WTC11 (cell line): ENCODE data around the gene PUS1. TPM values are rescaled to one million over a fixed set of nuclear protein-coding genes. Genes with fewer than 3 reads are reported as not detected.

Source experiments
- ATAC-seq: fragments of 200-7000 bp; cut with Tn5 transposase; 2 replicates; pipeline ENCODE4 v1.10.0; 2021; ENCODE audit warnings: mild to moderate bottlenecking, moderate library complexity
- CTCF ChIA-PET: fragments of 300-600 bp; sonication (Branson Sonifier 250); formaldehyde crosslinking; loops from one replicate; lab custom pipeline; 2021; ENCODE audit warnings: antibody characterized with exemption; lab: Charles Lee
- POLR2A ChIA-PET: fragments of 350-600 bp; sonication (Branson Sonifier 250); formaldehyde crosslinking; loops from one replicate; lab custom pipeline; 2021; ENCODE audit warnings: antibody characterized with exemption; lab: Charles Lee
- DNase-seq: peaks from one replicate; pipeline ENCODE4 v3.0.0; 2021; ENCODE audit warnings: low spot score
- H3K27ac Mint-ChIP-seq: 2 replicates; pipeline ENCODE4 v1.8.0; 2021; ENCODE audit warnings: mixed read lengths
- H3K27me3 Mint-ChIP-seq: 2 replicates; pipeline ENCODE4 v1.8.0; 2021; ENCODE audit warnings: low read depth, mild to moderate bottlenecking, moderate library complexity, mixed read lengths
- H3K36me3 Mint-ChIP-seq: 2 replicates; pipeline ENCODE4 v1.8.0; 2021; ENCODE audit warnings: mixed read lengths
- H3K4me1 Mint-ChIP-seq: 2 replicates; pipeline ENCODE4 v1.8.0; 2022; ENCODE audit warnings: mixed read lengths
- H3K4me3 Mint-ChIP-seq: 2 replicates; pipeline ENCODE4 v1.8.0; 2021; ENCODE audit warnings: mild to moderate bottlenecking, moderate library complexity, mixed read lengths
- H3K9me3 Mint-ChIP-seq: 2 replicates; pipeline ENCODE4 v1.8.0; 2021; ENCODE audit warnings: mixed read lengths
- ARID4B ChIP-seq: sonication (generic); formaldehyde crosslinking; IDR thresholded peaks from 2 replicates; pipeline ENCODE4 v1.8.0; 2023; ENCODE audit warnings: missing genetic modification reagents, mild to moderate bottlenecking, borderline replicate concordance
- CBFB ChIP-seq: sonication (generic); formaldehyde crosslinking; IDR thresholded peaks from 2 replicates; pipeline ENCODE4 v1.8.1; 2022; ENCODE audit warnings: mild to moderate bottlenecking, low read depth, missing genetic modification reagents
- CREB1 ChIP-seq: sonication (generic); formaldehyde crosslinking; IDR thresholded peaks from 2 replicates; pipeline ENCODE4 v1.8.0; 2023; ENCODE audit warnings: mild to moderate bottlenecking, missing genetic modification reagents
- ETV6 ChIP-seq: sonication (generic); formaldehyde crosslinking; IDR thresholded peaks from 2 replicates; pipeline ENCODE4 v1.8.1; 2022; ENCODE audit warnings: mild to moderate bottlenecking, missing genetic modification reagents
- FOXJ3 ChIP-seq: sonication (generic); formaldehyde crosslinking; IDR thresholded peaks from 2 replicates; pipeline ENCODE4 v1.9.0; 2021; ENCODE audit warnings: missing genetic modification reagents, mild to moderate bottlenecking, borderline replicate concordance
- GRHL2 ChIP-seq: fragments of 250-450 bp; sonication (Bioruptor Pico); IDR thresholded peaks from 2 replicates; pipeline ENCODE4 v1.8.0; 2022; ENCODE audit warnings: mild to moderate bottlenecking, moderate library complexity; ENCODE audit not compliant: insufficient replicate concordance, severe bottlenecking
- HMGA2 ChIP-seq: fragments of 250-450 bp; sonication (Bioruptor Pico); IDR thresholded peaks from 2 replicates; pipeline ENCODE4 v1.4.0; 2021; ENCODE audit warnings: mild to moderate bottlenecking, moderate library complexity
- JAZF1 ChIP-seq: fragments of 250-450 bp; sonication (Bioruptor Pico); IDR thresholded peaks from 2 replicates; pipeline ENCODE4 v1.9.0; 2021; ENCODE audit warnings: moderate library complexity, mild to moderate bottlenecking, inconsistent platforms
- JUN ChIP-seq: sonication (generic); formaldehyde crosslinking; IDR thresholded peaks from 2 replicates; pipeline ENCODE4 v1.8.0; 2023; ENCODE audit warnings: mild to moderate bottlenecking, missing genetic modification reagents
- MLX ChIP-seq: sonication (generic); formaldehyde crosslinking; IDR thresholded peaks from 2 replicates; pipeline ENCODE4 v1.8.1; 2023; ENCODE audit warnings: mild to moderate bottlenecking, missing genetic modification reagents, moderate library complexity
- NR1H2 ChIP-seq: sonication (generic); formaldehyde crosslinking; IDR thresholded peaks from 2 replicates; pipeline ENCODE4 v1.9.0; 2021; ENCODE audit warnings: mild to moderate bottlenecking, moderate library complexity, missing genetic modification reagents
- NR3C1 ChIP-seq: sonication (generic); formaldehyde crosslinking; conservative IDR thresholded peaks from 2 replicates; pipeline ENCODE4 v1.8.1; 2023; ENCODE audit warnings: low read depth, mild to moderate bottlenecking, missing genetic modification reagents
- OVOL2 ChIP-seq: fragments of 250-450 bp; sonication (Bioruptor Pico); IDR thresholded peaks from 2 replicates; pipeline ENCODE4 v1.9.0; 2021; ENCODE audit warnings: mild to moderate bottlenecking, borderline replicate concordance
- SOX15 ChIP-seq: fragments of 250-450 bp; sonication (Bioruptor Pico); IDR thresholded peaks from 2 replicates; pipeline ENCODE4 v1.9.0; 2021; ENCODE audit warnings: mild to moderate bottlenecking
- SP1 ChIP-seq: sonication (generic); formaldehyde crosslinking; conservative IDR thresholded peaks from 2 replicates; pipeline ENCODE4 v1.8.1; 2022; ENCODE audit warnings: missing genetic modification reagents
- TEAD4 ChIP-seq: sonication (generic); formaldehyde crosslinking; IDR thresholded peaks from 2 replicates; pipeline ENCODE4 v1.8.0; 2022; ENCODE audit warnings: mild to moderate bottlenecking, missing genetic modification reagents
- ZBTB21 ChIP-seq: sonication (generic); formaldehyde crosslinking; IDR thresholded peaks from 2 replicates; pipeline ENCODE4 v1.8.1; 2023; ENCODE audit warnings: mild to moderate bottlenecking, missing genetic modification reagents, borderline replicate concordance
- ZNF121 ChIP-seq: sonication (generic); formaldehyde crosslinking; IDR thresholded peaks from 2 replicates; pipeline ENCODE4 v1.8.0; 2023; ENCODE audit warnings: missing genetic modification reagents
- ZNF416 ChIP-seq: fragments of 250-450 bp; sonication (Bioruptor Pico); IDR thresholded peaks from 2 replicates; pipeline ENCODE4 v1.9.0; 2021; ENCODE audit warnings: mild to moderate bottlenecking, inconsistent platforms
- ZNF423 ChIP-seq: fragments of 250-450 bp; sonication (Bioruptor Pico); IDR thresholded peaks from 2 replicates; pipeline ENCODE4 v2.1.2; 2022; ENCODE audit warnings: mild to moderate bottlenecking, moderate library complexity
- ZSCAN18 ChIP-seq: fragments of 250-450 bp; sonication (Bioruptor Pico); IDR thresholded peaks from 2 replicates; pipeline ENCODE4 v2.1.2; 2022; ENCODE audit warnings: mild to moderate bottlenecking, moderate library complexity
- total RNA-seq: library from RNA; stranded (reverse); gene quantifications from 3 replicates; pipeline ENCODE4 v1.2.3, GENCODE V29; 2021

Gene PUS1
- total RNA-seq, 1 experiment from 2014 or later, result 97.4 TPM

GRCh38 chr12:131934535-131934934 lies 5.5 kb downstream of the PUS1 start:
- ChIA-PET CTCF (no interaction called here), POLR2A (no interaction called here)
- Mint-ChIP-seq H3K9me3 (no peaks in the 10 kb centered on the region), H3K27me3 (no peaks in the 10 kb centered on the region), H3K27ac (no peak overlapping the region), H3K36me3 (peaks cover 65% of the 10 kb centered on the region), H3K4me1 (peaks cover 5% of the 10 kb centered on the region), H3K4me3 (no peak overlapping the region)
- no peak for DNase-seq
- no peak for ATAC-seq
- TF ChIP-seq NR1H2 (CRISPR knock-in tag) (no peak), FOXJ3 (CRISPR knock-in tag) (no peak)
- TF ChIP-seq, all 79 proteins: peak for 0

- ChIA-PET POLR2A (no interaction called here), CTCF (no interaction called here)
- H3K27ac Mint-ChIP-seq, result no peak overlapping the region
- TF ChIP-seq HMGA2 (CRISPR knock-in tag), result no peak
- peak; percentile 69; the same call in 1 of the 2 replicates for TF ChIP-seq ZNF121
- TF ChIP-seq OVOL2 (CRISPR knock-in tag), result no peak
- TF ChIP-seq ZNF423 (CRISPR knock-in tag), result no peak
- TF ChIP-seq ETV6, result no peak
- H3K27me3 Mint-ChIP-seq, result no peaks in the 10 kb centered on the region
- H3K9me3 Mint-ChIP-seq, result no peaks in the 10 kb centered on the region
- DNase-seq, result no peak
- no peak overlapping the region for H3K4me3 Mint-ChIP-seq
- ATAC-seq, result no peak
- H3K36me3 Mint-ChIP-seq, result peaks cover 80% of the 10 kb centered on the region
- H3K4me1 Mint-ChIP-seq, result no peaks in the 10 kb centered on the region
These were observed 9.0 kb downstream of the PUS1 start for GRCh38 chr12:131938082-131938481.

- Mint-ChIP-seq H3K36me3 (peaks cover 80% of the 10 kb centered on the region), H3K27me3 (no peaks in the 10 kb centered on the region), H3K4me1 (no peaks in the 10 kb centered on the region), H3K4me3 (no peak overlapping the region), H3K27ac (no peak overlapping the region), H3K9me3 (no peaks in the 10 kb centered on the region)
- ChIA-PET POLR2A (interaction anchor here (0.6 to 0.7 kb wide), 2 partner anchors 11 to 26 kb away, joined by 3 to 4 read pairs; partner anchors contain the start of gene EP400), CTCF (interaction anchor here (0.7 kb wide), 1 partner anchor 701 kb away, joined by 5 read pairs; no protein-coding TSS in a partner anchor)
- TF ChIP-seq ZBTB21 (CRISPR knock-in tag) (no peak), OVOL2 (CRISPR knock-in tag) (no peak), ZNF121 (no peak), ZNF416 (CRISPR knock-in tag) (no peak), SP1 (CRISPR knock-in tag) (no peak), SOX15 (no peak)
- DNase-seq (no peak), ATAC-seq (no peak)
These were observed 9.9 kb downstream of the PUS1 start for GRCh38 chr12:131939007-131939406.

- ATAC-seq, result no peak
- no peak for TF ChIP-seq JUN (CRISPR knock-in tag)
- no peak for TF ChIP-seq NR3C1
- TF ChIP-seq GRHL2 (CRISPR knock-in tag), result no peak
- TF ChIP-seq ARID4B (CRISPR knock-in tag), result no peak
- no peak for TF ChIP-seq ZSCAN18 (CRISPR knock-in tag)
- TF ChIP-seq CREB1 (CRISPR knock-in tag), result no peak
- TF ChIP-seq CBFB, result no peak
- TF ChIP-seq TEAD4 (CRISPR knock-in tag), result no peak
- no peak for TF ChIP-seq JAZF1 (CRISPR knock-in tag)
- no peak for TF ChIP-seq MLX
- TF ChIP-seq, all 79 proteins: peak for 0
- H3K27me3 Mint-ChIP-seq, result no peaks in the 10 kb centered on the region
These were observed 11.1 kb downstream of the PUS1 start for GRCh38 chr12:131940141-131940547.

More at GRCh38 chr12:131940141-131940547, 11.1 kb downstream of the PUS1 start:
- CTCF ChIA-PET, result no interaction called here
- no peak overlapping the region for H3K27ac Mint-ChIP-seq
- DNase-seq, result no peak
- no peak overlapping the region for H3K4me3 Mint-ChIP-seq
- no peaks in the 10 kb centered on the region for H3K9me3 Mint-ChIP-seq
- POLR2A ChIA-PET, result no interaction called here
- H3K36me3 Mint-ChIP-seq, result peaks cover 81% of the 10 kb centered on the region
- no peaks in the 10 kb centered on the region for H3K4me1 Mint-ChIP-seq
